ENCODE measurements around the gene NUTM2G. TPM values are rescaled to one million over a fixed set of nuclear protein-coding genes. Genes with fewer than 3 reads are reported as not detected.
"Not testable (repeated sequence)": the region's sequence is repeated elsewhere in the genome, so short reads cannot be mapped to it uniquely, and the experiment has no call there.

NUTM2G gene
- total and polyA plus RNA-seq, 3 experiments from 2014 or later = 0.14 TPM; not detected in 2

DNA sequence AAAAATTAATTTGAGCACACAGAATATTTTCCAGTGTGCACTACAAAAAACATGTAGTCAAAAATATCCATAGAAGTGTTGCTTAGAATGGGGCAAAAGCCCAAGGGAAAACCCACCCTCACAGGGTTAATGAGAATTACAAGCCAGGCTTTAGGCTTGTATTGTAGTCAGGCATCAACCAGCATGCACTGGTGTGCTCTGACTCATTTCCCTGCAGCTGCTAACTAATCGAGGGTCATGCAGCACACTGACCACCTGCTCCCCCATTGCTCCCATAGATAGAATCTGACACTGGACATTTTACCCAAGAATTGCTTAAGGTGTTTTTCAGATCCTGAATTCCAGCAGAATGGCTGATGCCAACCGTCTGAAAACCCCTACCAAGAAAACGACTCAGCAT is 20.2 kb upstream of the NUTM2G start:
- H3K36me3 ChIP-seq (ENCODE audit: insufficient read depth, low read length); H3K9me3 Mint-ChIP-seq; H3K27me3 Mint-ChIP-seq; H3K27ac ChIP-seq (ENCODE audit: low read depth, low read length); CTCF ChIA-PET; H3K9me3 ChIP-seq (ENCODE audit: low read length); H3K27ac Mint-ChIP-seq; H3K4me3 ChIP-seq (ENCODE audit: low read length); POLR2A ChIA-PET; H3K4me1 ChIP-seq (ENCODE audit: insufficient read depth, low read length); H3K27me3 ChIP-seq (ENCODE audit: insufficient read depth, low read length, poor library complexity, severe bottlenecking); H3K4me3 Mint-ChIP-seq; H3K4me1 Mint-ChIP-seq; DNase-seq; H3K36me3 Mint-ChIP-seq: not testable (repeated sequence)

DNA sequence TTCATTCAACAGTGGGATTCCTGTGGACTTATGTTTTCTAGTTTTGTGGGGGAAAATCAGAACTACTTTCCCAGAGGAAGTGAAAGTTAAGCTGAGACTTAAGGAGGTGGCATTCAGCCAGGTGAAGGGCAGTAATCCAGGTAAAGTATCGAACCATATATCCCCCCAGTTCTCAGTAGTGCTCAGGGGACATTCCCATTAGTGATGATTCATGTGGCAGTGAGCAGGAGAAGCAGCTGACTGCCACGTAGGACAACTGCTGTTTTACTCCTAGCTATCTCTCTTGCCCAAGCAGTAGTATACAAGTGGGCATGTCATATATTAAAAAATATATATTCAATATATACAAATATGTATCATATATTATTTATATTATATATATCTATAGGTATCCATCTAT is 13.1 kb upstream of the NUTM2G start:
- H3K9me3 Mint-ChIP-seq; H3K36me3 ChIP-seq (ENCODE audit: insufficient read depth, low read length); H3K4me1 ChIP-seq (ENCODE audit: insufficient read depth, low read length); H3K27me3 ChIP-seq (ENCODE audit: insufficient read depth, low read length, poor library complexity, severe bottlenecking); POLR2A ChIA-PET; H3K9me3 ChIP-seq (ENCODE audit: low read length); H3K27ac ChIP-seq (ENCODE audit: low read depth, low read length); H3K4me3 ChIP-seq (ENCODE audit: low read length); DNase-seq; H3K27me3 Mint-ChIP-seq; H3K4me1 Mint-ChIP-seq; H3K27ac Mint-ChIP-seq; CTCF ChIA-PET; H3K4me3 Mint-ChIP-seq: not testable (repeated sequence)
- peaks cover 0 to 10% (median 0%) of the 10 kb centered on the region in 3 donors for H3K36me3 Mint-ChIP-seq

DNA sequence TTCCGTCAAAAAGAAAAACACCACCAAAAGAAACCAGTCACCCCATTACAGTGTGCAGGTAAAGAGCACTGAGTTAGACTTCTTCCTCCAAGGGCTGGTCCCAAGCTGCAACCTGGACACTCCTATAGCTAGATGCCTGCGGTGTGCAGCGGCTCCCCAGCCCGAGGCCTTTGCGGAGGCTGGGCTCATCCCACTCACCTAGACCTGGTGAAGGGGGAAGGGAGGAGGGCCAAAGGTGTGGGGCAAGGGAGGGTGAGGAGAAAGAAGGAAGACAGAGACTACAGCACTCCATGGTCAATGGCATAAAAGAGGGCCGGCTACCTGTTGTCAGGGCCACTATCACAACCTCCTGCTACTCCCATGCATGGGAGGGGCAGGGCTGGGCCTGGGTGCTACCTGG is 12.1 kb upstream of the NUTM2G start:
- DNase-seq; H3K27ac ChIP-seq (ENCODE audit: low read depth, low read length); H3K9me3 Mint-ChIP-seq; H3K27me3 ChIP-seq (ENCODE audit: insufficient read depth, low read length, poor library complexity, severe bottlenecking); H3K27ac Mint-ChIP-seq; H3K4me1 ChIP-seq (ENCODE audit: insufficient read depth, low read length); H3K4me3 ChIP-seq (ENCODE audit: low read length); H3K4me3 Mint-ChIP-seq; H3K27me3 Mint-ChIP-seq; H3K4me1 Mint-ChIP-seq; POLR2A ChIA-PET; CTCF ChIA-PET; H3K9me3 ChIP-seq (ENCODE audit: low read length); H3K36me3 ChIP-seq (ENCODE audit: insufficient read depth, low read length): not testable (repeated sequence)
- peaks cover 0 to 10% (median 0%) of the 10 kb centered on the region in 3 donors for H3K36me3 Mint-ChIP-seq

DNA sequence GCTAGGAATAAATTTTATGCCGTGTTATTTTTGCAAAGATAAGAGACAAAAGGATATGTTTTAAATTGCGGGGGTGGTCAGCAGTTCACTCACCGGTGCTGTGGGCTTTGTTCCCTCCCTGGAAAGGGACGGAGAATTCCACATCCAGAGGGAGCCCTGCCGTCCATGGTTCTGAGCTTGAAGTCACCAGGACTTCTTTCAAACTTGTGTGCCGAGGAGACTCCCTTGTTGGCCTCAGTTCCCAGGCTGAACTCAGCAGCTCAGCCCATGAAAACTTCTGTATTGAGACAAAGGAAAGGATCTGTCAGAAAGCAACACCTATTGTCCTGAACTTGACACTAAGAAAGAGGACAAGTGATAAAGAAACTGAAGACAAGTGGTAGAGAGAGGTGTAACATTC is 10.1 kb upstream of the NUTM2G start:
- H3K27ac Mint-ChIP-seq; H3K9me3 Mint-ChIP-seq; H3K36me3 Mint-ChIP-seq; H3K9me3 ChIP-seq (ENCODE audit: low read length); H3K27me3 Mint-ChIP-seq; H3K4me3 Mint-ChIP-seq; CTCF ChIA-PET; DNase-seq; POLR2A ChIA-PET; H3K4me3 ChIP-seq (ENCODE audit: low read length); H3K36me3 ChIP-seq (ENCODE audit: insufficient read depth, low read length); H3K27me3 ChIP-seq (ENCODE audit: insufficient read depth, low read length, poor library complexity, severe bottlenecking); H3K4me1 ChIP-seq (ENCODE audit: insufficient read depth, low read length); H3K4me1 Mint-ChIP-seq; H3K27ac ChIP-seq (ENCODE audit: low read depth, low read length): not testable (repeated sequence)

DNA sequence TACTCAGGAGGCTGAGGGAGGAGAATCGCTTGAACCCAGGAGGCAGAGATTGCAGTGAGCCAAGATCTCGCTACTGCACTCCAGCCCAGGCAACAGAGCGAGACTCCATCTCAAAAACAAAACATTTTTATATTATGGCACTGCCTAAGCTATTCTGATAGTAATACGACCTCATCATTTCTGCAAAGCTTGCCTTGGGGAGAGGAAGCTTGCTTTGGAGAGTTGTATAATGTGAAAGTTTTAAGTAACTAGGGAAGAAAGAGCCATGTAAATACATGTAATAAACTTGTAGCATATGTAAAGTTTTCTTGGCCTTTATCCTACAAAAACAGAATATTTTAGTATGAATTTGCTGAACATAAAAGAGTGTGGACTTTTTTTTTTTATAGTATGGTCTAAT is 7.8 kb upstream of the NUTM2G start:
- H3K36me3 Mint-ChIP-seq; CTCF ChIA-PET; H3K27ac Mint-ChIP-seq; H3K27ac ChIP-seq (ENCODE audit: low read depth, low read length); H3K4me3 ChIP-seq (ENCODE audit: low read length); H3K27me3 ChIP-seq (ENCODE audit: insufficient read depth, low read length, poor library complexity, severe bottlenecking); DNase-seq; POLR2A ChIA-PET; H3K4me1 ChIP-seq (ENCODE audit: insufficient read depth, low read length); H3K4me3 Mint-ChIP-seq; H3K9me3 ChIP-seq (ENCODE audit: low read length); H3K27me3 Mint-ChIP-seq; H3K9me3 Mint-ChIP-seq; H3K4me1 Mint-ChIP-seq; H3K36me3 ChIP-seq (ENCODE audit: insufficient read depth, low read length): not testable (repeated sequence)

DNA sequence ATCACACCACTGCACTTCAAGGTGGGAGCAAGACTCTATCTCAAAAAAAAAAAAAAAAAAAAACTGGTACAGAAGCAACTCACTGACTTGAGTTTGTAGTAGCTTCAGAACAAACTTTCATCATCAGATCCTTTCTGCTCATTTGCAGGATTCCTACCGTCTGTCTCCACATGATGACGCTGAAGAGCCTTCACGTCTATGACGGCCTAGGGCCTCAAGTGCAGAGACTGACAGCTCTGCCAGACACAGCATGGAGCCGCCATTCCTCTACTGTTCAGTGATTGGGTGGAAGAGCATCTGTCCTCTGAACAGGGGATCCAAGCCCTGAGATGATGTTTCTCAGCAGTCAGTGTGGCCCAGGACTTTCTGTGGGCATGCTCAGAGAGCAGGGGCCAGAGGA is 3.1 kb upstream of the NUTM2G start:
- H3K27ac ChIP-seq (ENCODE audit: low read depth, low read length); CTCF ChIA-PET; POLR2A ChIA-PET; H3K4me3 Mint-ChIP-seq; H3K4me1 Mint-ChIP-seq; H3K36me3 Mint-ChIP-seq; H3K4me3 ChIP-seq (ENCODE audit: low read length); H3K9me3 Mint-ChIP-seq; DNase-seq; H3K27me3 ChIP-seq (ENCODE audit: insufficient read depth, low read length, poor library complexity, severe bottlenecking); H3K36me3 ChIP-seq (ENCODE audit: insufficient read depth, low read length); H3K4me1 ChIP-seq (ENCODE audit: insufficient read depth, low read length); H3K9me3 ChIP-seq (ENCODE audit: low read length); H3K27me3 Mint-ChIP-seq; H3K27ac Mint-ChIP-seq: not testable (repeated sequence)

DNA sequence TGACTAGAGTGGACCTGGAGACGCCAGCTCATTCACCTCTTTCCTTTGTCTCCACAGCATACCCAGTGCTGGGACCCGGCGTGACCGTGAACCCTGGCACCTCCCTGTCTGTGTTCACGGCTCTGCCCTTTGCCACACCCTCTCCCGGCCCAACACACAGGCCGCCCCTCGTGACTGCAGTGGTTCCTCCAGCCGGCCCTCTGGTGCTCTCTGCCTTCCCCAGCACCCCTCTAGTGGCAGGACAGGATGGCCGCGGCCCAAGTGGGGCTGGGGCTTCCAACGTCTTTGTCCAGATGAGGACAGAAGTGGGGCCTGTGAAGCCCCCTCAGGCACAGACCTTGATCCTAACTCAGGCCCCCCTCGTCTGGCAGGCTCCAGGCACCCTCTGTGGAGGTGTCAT is 3.0 kb downstream of the NUTM2G start:
- peak overlapping the region in 1 of 8 donors; percentile 85 for H3K27ac Mint-ChIP-seq
- H3K4me3 ChIP-seq (ENCODE audit: low read length); DNase-seq; H3K27ac ChIP-seq (ENCODE audit: low read depth, low read length); H3K4me1 Mint-ChIP-seq; CTCF ChIA-PET; H3K36me3 ChIP-seq (ENCODE audit: insufficient read depth, low read length); H3K27me3 ChIP-seq (ENCODE audit: insufficient read depth, low read length, poor library complexity, severe bottlenecking); H3K9me3 ChIP-seq (ENCODE audit: low read length); H3K4me3 Mint-ChIP-seq; H3K4me1 ChIP-seq (ENCODE audit: insufficient read depth, low read length); POLR2A ChIA-PET; H3K36me3 Mint-ChIP-seq; H3K9me3 Mint-ChIP-seq; H3K27me3 Mint-ChIP-seq: not testable (repeated sequence)

DNA sequence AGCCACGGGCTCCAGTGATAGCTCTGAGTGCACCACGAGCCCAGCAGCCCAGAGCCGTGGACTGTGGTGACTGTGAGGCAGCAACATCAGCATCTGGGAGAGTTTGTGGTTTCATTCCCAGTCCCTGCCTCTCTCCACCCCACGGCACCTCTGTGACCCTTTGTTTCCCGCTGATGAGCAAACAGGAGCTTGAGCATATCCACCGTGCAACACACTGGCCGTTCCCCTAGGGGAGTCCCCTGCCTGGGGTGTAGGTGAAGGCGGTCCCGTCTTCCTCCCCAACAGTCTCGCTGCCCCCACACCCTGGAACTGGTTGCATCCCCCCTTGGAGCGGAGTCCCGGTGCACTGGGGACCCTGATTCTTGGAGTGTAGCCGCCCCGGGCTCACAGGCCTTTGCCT is 5.5 kb downstream of the NUTM2G start:
- H3K27ac Mint-ChIP-seq; POLR2A ChIA-PET; H3K9me3 ChIP-seq (ENCODE audit: low read length); H3K9me3 Mint-ChIP-seq; H3K27me3 Mint-ChIP-seq; H3K4me1 ChIP-seq (ENCODE audit: insufficient read depth, low read length); DNase-seq; H3K27ac ChIP-seq (ENCODE audit: low read depth, low read length); H3K4me3 Mint-ChIP-seq; H3K36me3 Mint-ChIP-seq; CTCF ChIA-PET; H3K27me3 ChIP-seq (ENCODE audit: insufficient read depth, low read length, poor library complexity, severe bottlenecking); H3K4me3 ChIP-seq (ENCODE audit: low read length); H3K4me1 Mint-ChIP-seq; H3K36me3 ChIP-seq (ENCODE audit: insufficient read depth, low read length): not testable (repeated sequence)

DNA sequence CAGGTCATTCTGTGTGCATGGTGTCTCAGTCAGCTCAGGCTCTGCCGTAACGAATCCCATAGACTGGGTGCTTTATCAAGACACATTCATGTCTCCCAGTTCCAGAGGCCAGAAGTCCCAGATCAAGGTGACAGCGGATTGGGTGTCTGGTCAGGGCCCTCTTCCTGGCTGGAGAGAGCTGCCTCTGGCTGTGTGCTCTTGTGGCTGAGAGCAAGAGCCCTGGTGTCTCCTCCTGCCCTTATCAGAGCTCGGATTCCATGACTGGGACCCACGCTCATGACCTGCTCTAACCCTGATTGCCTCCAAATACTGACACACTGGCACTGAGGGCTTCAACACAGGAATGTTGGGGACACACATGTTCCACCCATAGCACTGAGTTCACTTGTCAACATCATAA is 6.1 kb downstream of the NUTM2G start:
- DNase-seq; H3K4me1 ChIP-seq (ENCODE audit: insufficient read depth, low read length); H3K4me1 Mint-ChIP-seq; H3K4me3 ChIP-seq (ENCODE audit: low read length); H3K9me3 ChIP-seq (ENCODE audit: low read length); H3K27me3 ChIP-seq (ENCODE audit: insufficient read depth, low read length, poor library complexity, severe bottlenecking); POLR2A ChIA-PET; H3K27ac ChIP-seq (ENCODE audit: low read depth, low read length); H3K27me3 Mint-ChIP-seq; CTCF ChIA-PET; H3K36me3 Mint-ChIP-seq; H3K36me3 ChIP-seq (ENCODE audit: insufficient read depth, low read length); H3K9me3 Mint-ChIP-seq; H3K4me3 Mint-ChIP-seq: not testable (repeated sequence)
- H3K27ac Mint-ChIP-seq = peak overlapping the region in 1 of 8 donors; percentile 50

All from CD8-positive, alpha-beta memory T cell (primary cell).